ENCODE data around the gene ITGAD. TPM values are rescaled to one million over a fixed set of nuclear protein-coding genes. Genes with fewer than 3 reads are reported as not detected.

ITGAD gene
- total and polyA plus RNA-seq, 2 of the 13 experiments (the other 11 are each of a cell fraction or from before 2014, with no cell fraction given) = not detected

- TF ChIP-seq TIGD3 (CRISPR knock-in tag; IDR thresholded peaks at IDR 0.05; ENCODE audit: borderline replicate concordance) (peak; percentile 71; the same call in 1 of the 2 replicates), MEIS2 (CRISPR knock-in tag; IDR thresholded peaks at IDR 0.05) (peak; percentile 67; the same call in 1 of the 2 replicates), HIC2 (CRISPR knock-in tag; IDR thresholded peaks at IDR 0.05; ENCODE audit: low read depth) (0 out of 2 replicates have a peak, but pooled peaks have one; percentile 18), CTCF (CRISPR knock-in tag; IDR thresholded peaks at IDR 0.05) (0 out of 2 replicates have a peak, but pooled peaks have one; percentile 14), CCDC6 (CRISPR knock-in tag; IDR thresholded peaks at IDR 0.05) (0 out of 2 replicates have a peak, but pooled peaks have one; percentile 53), PAXIP1 (CRISPR knock-in tag; conservative IDR thresholded peaks at IDR 0.05) (peak; percentile 66), ZMYM4 (CRISPR knock-in tag; IDR thresholded peaks at IDR 0.05) (peak; percentile 72), ZNF547 (CRISPR knock-in tag; IDR thresholded peaks at IDR 0.05) (peak; percentile 39; the same call in 1 of the 2 replicates), ZNF784 (CRISPR knock-in tag; IDR thresholded peaks at IDR 0.05; ENCODE audit: borderline replicate concordance) (0 out of 2 replicates have a peak, but pooled peaks have one; percentile 6), GMEB1 (CRISPR knock-in tag; IDR thresholded peaks at IDR 0.05; ENCODE audit: borderline replicate concordance) (peak; percentile 51; the same call in 1 of the 2 replicates), SKI (IDR thresholded peaks at IDR 0.05; ENCODE audit: partially characterized antibody) (peak; percentile 25), RBAK (CRISPR knock-in tag; IDR thresholded peaks at IDR 0.05) (no peak), ZNF275 (CRISPR knock-in tag; IDR thresholded peaks at IDR 0.05; ENCODE audit: borderline replicate concordance) (no peak)
These were observed 60.4 kb downstream of the ITGAD start (continued) for GRCh38 chr16:31453255-31454204.

Data from HepG2 (cell line).